ENCODE measurements around the gene VTI1A. TPM values are rescaled to one million over a fixed set of nuclear protein-coding genes. Genes with fewer than 3 reads are reported as not detected.

Gene VTI1A
- total RNA-seq, 1 experiment from 2014 or later, result 61.7 TPM

- Histone ChIP-seq H3K79me2 (ENCODE audit: low read length) (no peaks in the 10 kb centered on the region), H3K9ac (ENCODE audit: low read length) (no peak overlapping the region), H3K27me3 (ENCODE audit: low read length) (no peaks in the 10 kb centered on the region), H3K9me2 (replicated peaks; ENCODE audit: insufficient read depth, low read length) (no peaks in the 10 kb centered on the region), H3K27ac (ENCODE audit: low read length) (no peak overlapping the region), H3K36me3 (ENCODE audit: insufficient read depth, low read length) (no peaks in the 10 kb centered on the region; the same call in 1 of the 2 replicates), H4K20me1 (ENCODE audit: insufficient read depth, low read depth, low read length) (no peaks in the 10 kb centered on the region), H3K4me2 (ENCODE audit: low read depth, low read length, poor library complexity, severe bottlenecking) (no peak overlapping the region), H3K9me3 (ENCODE audit: low read length) (peaks cover 10% of the 10 kb centered on the region), H3K4me3 (ENCODE audit: low read length) (no peak overlapping the region), H3K4me1 (ENCODE audit: low read length) (no peaks in the 10 kb centered on the region), H2AFZ (ENCODE audit: low read length) (no peak overlapping the region)
- DNase-seq, result no peak
Observed at GRCh38 chr10:112613620-112614019, 166.6 kb downstream of the VTI1A start.

GRCh38 chr10:112614072-112614471 is 167.1 kb downstream of the VTI1A start:
- Histone ChIP-seq H3K4me2 (ENCODE audit: low read depth, low read length, poor library complexity, severe bottlenecking) (no peak overlapping the region), H3K27ac (ENCODE audit: low read length) (no peak overlapping the region), H3K4me3 (ENCODE audit: low read length) (no peak overlapping the region), H3K4me1 (ENCODE audit: low read length) (no peaks in the 10 kb centered on the region), H3K9me2 (replicated peaks; ENCODE audit: insufficient read depth, low read length) (no peaks in the 10 kb centered on the region), H3K9ac (ENCODE audit: low read length) (no peak overlapping the region), H4K20me1 (ENCODE audit: insufficient read depth, low read depth, low read length) (no peaks in the 10 kb centered on the region), H3K79me2 (ENCODE audit: low read length) (no peaks in the 10 kb centered on the region), H2AFZ (ENCODE audit: low read length) (no peak overlapping the region), H3K9me3 (ENCODE audit: low read length) (peaks cover 10% of the 10 kb centered on the region), H3K27me3 (ENCODE audit: low read length) (no peaks in the 10 kb centered on the region), H3K36me3 (ENCODE audit: insufficient read depth, low read length) (no peaks in the 10 kb centered on the region; the same call in 1 of the 2 replicates)
- DNase-seq, result no peak

- no peak for DNase-seq
- H3K27ac ChIP-seq (ENCODE audit: low read length), result no peak overlapping the region
- H3K4me1 ChIP-seq (ENCODE audit: low read length), result no peaks in the 10 kb centered on the region
- H3K9me2 ChIP-seq (replicated peaks; ENCODE audit: insufficient read depth, low read length), result no peaks in the 10 kb centered on the region
- no peak overlapping the region for H2AFZ ChIP-seq (ENCODE audit: low read length)
- no peaks in the 10 kb centered on the region; the same call in 1 of the 2 replicates for H3K36me3 ChIP-seq (ENCODE audit: insufficient read depth, low read length)
- no peak overlapping the region for H3K4me2 ChIP-seq (ENCODE audit: low read depth, low read length, poor library complexity, severe bottlenecking)
- no peaks in the 10 kb centered on the region for H4K20me1 ChIP-seq (ENCODE audit: insufficient read depth, low read depth, low read length)
- no peaks in the 10 kb centered on the region for H3K27me3 ChIP-seq (ENCODE audit: low read length)
- no peak overlapping the region for H3K4me3 ChIP-seq (ENCODE audit: low read length)
- peaks cover 10% of the 10 kb centered on the region for H3K9me3 ChIP-seq (ENCODE audit: low read length)
- H3K9ac ChIP-seq (ENCODE audit: low read length), result no peak overlapping the region
- H3K79me2 ChIP-seq (ENCODE audit: low read length), result no peaks in the 10 kb centered on the region
Observed at GRCh38 chr10:112614586-112614985, 167.6 kb downstream of the VTI1A start.

- H4K20me1 ChIP-seq (ENCODE audit: insufficient read depth, low read depth, low read length), result no peaks in the 10 kb centered on the region
- no peaks in the 10 kb centered on the region; the same call in 1 of the 2 replicates for H3K36me3 ChIP-seq (ENCODE audit: insufficient read depth, low read length)
- no peaks in the 10 kb centered on the region for H3K9me2 ChIP-seq (replicated peaks; ENCODE audit: insufficient read depth, low read length)
- H3K9ac ChIP-seq (ENCODE audit: low read length), result no peak overlapping the region
- no peak overlapping the region for H3K27ac ChIP-seq (ENCODE audit: low read length)
- no peak overlapping the region for H3K4me3 ChIP-seq (ENCODE audit: low read length)
- H3K27me3 ChIP-seq (ENCODE audit: low read length), result no peaks in the 10 kb centered on the region
- no peak overlapping the region for H3K4me2 ChIP-seq (ENCODE audit: low read depth, low read length, poor library complexity, severe bottlenecking)
- peaks cover 10% of the 10 kb centered on the region for H3K9me3 ChIP-seq (ENCODE audit: low read length)
- H3K79me2 ChIP-seq (ENCODE audit: low read length), result no peaks in the 10 kb centered on the region
- no peaks in the 10 kb centered on the region for H3K4me1 ChIP-seq (ENCODE audit: low read length)
- no peak overlapping the region for H2AFZ ChIP-seq (ENCODE audit: low read length)
- no peak for DNase-seq
Observed at GRCh38 chr10:112615269-112615668, 168.3 kb downstream of the VTI1A start.

- H3K4me3 ChIP-seq (ENCODE audit: low read length), result no peak overlapping the region
- no peak for DNase-seq
- no peaks in the 10 kb centered on the region for H4K20me1 ChIP-seq (ENCODE audit: insufficient read depth, low read depth, low read length)
- no peaks in the 10 kb centered on the region; the same call in 1 of the 2 replicates for H3K36me3 ChIP-seq (ENCODE audit: insufficient read depth, low read length)
- H3K9me3 ChIP-seq (ENCODE audit: low read length), result peaks cover 10% of the 10 kb centered on the region
- H3K4me1 ChIP-seq (ENCODE audit: low read length), result no peaks in the 10 kb centered on the region
- H3K9ac ChIP-seq (ENCODE audit: low read length), result no peak overlapping the region
- no peak overlapping the region for H2AFZ ChIP-seq (ENCODE audit: low read length)
- no peak overlapping the region for H3K4me2 ChIP-seq (ENCODE audit: low read depth, low read length, poor library complexity, severe bottlenecking)
- no peaks in the 10 kb centered on the region for H3K79me2 ChIP-seq (ENCODE audit: low read length)
- no peak overlapping the region for H3K27ac ChIP-seq (ENCODE audit: low read length)
- H3K27me3 ChIP-seq (ENCODE audit: low read length), result no peaks in the 10 kb centered on the region
- no peaks in the 10 kb centered on the region for H3K9me2 ChIP-seq (replicated peaks; ENCODE audit: insufficient read depth, low read length)
Observed at GRCh38 chr10:112616647-112617046, 169.6 kb downstream of the VTI1A start.

- H3K36me3 ChIP-seq (ENCODE audit: insufficient read depth, low read length), result no peaks in the 10 kb centered on the region; the same call in 1 of the 2 replicates
- no peaks in the 10 kb centered on the region for H3K79me2 ChIP-seq (ENCODE audit: low read length)
- H3K9ac ChIP-seq (ENCODE audit: low read length), result no peak overlapping the region
- no peak overlapping the region for H3K4me2 ChIP-seq (ENCODE audit: low read depth, low read length, poor library complexity, severe bottlenecking)
- no peaks in the 10 kb centered on the region for H3K9me2 ChIP-seq (replicated peaks; ENCODE audit: insufficient read depth, low read length)
- H3K27me3 ChIP-seq (ENCODE audit: low read length), result no peaks in the 10 kb centered on the region
- no peak overlapping the region for H2AFZ ChIP-seq (ENCODE audit: low read length)
- no peak overlapping the region for H3K27ac ChIP-seq (ENCODE audit: low read length)
- no peak for DNase-seq
- H3K4me3 ChIP-seq (ENCODE audit: low read length), result no peak overlapping the region
- no peaks in the 10 kb centered on the region for H4K20me1 ChIP-seq (ENCODE audit: insufficient read depth, low read depth, low read length)
- peaks cover 10% of the 10 kb centered on the region for H3K9me3 ChIP-seq (ENCODE audit: low read length)
- no peaks in the 10 kb centered on the region for H3K4me1 ChIP-seq (ENCODE audit: low read length)
Observed at GRCh38 chr10:112618814-112619213, 171.8 kb downstream of the VTI1A start.

GRCh38 chr10:112619556-112619955 is 172.5 kb downstream of the VTI1A start:
- Histone ChIP-seq H4K20me1 (ENCODE audit: insufficient read depth, low read depth, low read length) (no peaks in the 10 kb centered on the region), H3K4me1 (ENCODE audit: low read length) (no peaks in the 10 kb centered on the region), H3K79me2 (ENCODE audit: low read length) (no peaks in the 10 kb centered on the region), H3K4me3 (ENCODE audit: low read length) (no peak overlapping the region), H2AFZ (ENCODE audit: low read length) (no peak overlapping the region), H3K9me2 (replicated peaks; ENCODE audit: insufficient read depth, low read length) (no peaks in the 10 kb centered on the region), H3K9me3 (ENCODE audit: low read length) (peaks cover 10% of the 10 kb centered on the region), H3K36me3 (ENCODE audit: insufficient read depth, low read length) (no peaks in the 10 kb centered on the region; the same call in 1 of the 2 replicates), H3K27me3 (ENCODE audit: low read length) (no peaks in the 10 kb centered on the region), H3K9ac (ENCODE audit: low read length) (no peak overlapping the region), H3K27ac (ENCODE audit: low read length) (no peak overlapping the region), H3K4me2 (ENCODE audit: low read depth, low read length, poor library complexity, severe bottlenecking) (no peak overlapping the region)
- DNase-seq, result no peak

- DNase-seq, result no peak
- no peaks in the 10 kb centered on the region for H3K27me3 ChIP-seq (ENCODE audit: low read length)
- H2AFZ ChIP-seq (ENCODE audit: low read length), result no peak overlapping the region
- no peaks in the 10 kb centered on the region for H3K4me1 ChIP-seq (ENCODE audit: low read length)
- H3K36me3 ChIP-seq (ENCODE audit: insufficient read depth, low read length), result no peaks in the 10 kb centered on the region
- no peaks in the 10 kb centered on the region for H3K9me3 ChIP-seq (ENCODE audit: low read length)
- H3K4me3 ChIP-seq (ENCODE audit: low read length), result no peak overlapping the region
- no peaks in the 10 kb centered on the region for H3K79me2 ChIP-seq (ENCODE audit: low read length)
- no peak overlapping the region for H3K4me2 ChIP-seq (ENCODE audit: low read depth, low read length, poor library complexity, severe bottlenecking)
- no peaks in the 10 kb centered on the region for H4K20me1 ChIP-seq (ENCODE audit: insufficient read depth, low read depth, low read length)
- H3K9ac ChIP-seq (ENCODE audit: low read length), result no peak overlapping the region
- no peaks in the 10 kb centered on the region for H3K9me2 ChIP-seq (replicated peaks; ENCODE audit: insufficient read depth, low read length)
- no peak overlapping the region for H3K27ac ChIP-seq (ENCODE audit: low read length)
Observed at GRCh38 chr10:112622786-112623185, 175.8 kb downstream of the VTI1A start.
